ENCODE measurements around the gene CAVIN4.

DNA sequence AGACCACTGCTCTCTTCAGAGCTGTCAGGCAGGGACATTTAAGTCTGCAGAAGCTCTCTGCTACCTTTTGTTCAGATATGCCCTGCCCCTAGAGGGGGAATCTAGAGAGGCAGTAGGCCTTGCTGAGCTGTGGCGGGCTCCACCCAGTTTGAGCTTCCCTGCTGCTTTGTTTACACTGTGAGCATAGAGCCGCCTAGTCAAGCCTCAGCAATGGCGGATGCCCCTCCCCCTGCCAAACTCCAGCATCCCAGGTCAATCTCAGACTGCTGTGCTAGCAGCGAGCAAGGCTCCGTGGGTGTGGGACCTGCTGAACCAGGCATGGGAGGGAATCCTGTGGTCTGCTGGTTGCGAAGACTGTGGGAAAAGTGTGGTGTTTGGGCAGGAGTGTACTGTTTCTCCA, 59.9 kb downstream of the CAVIN4 start:
- TF ChIP-seq GATA2 (IDR thresholded peaks at IDR 0.05; ENCODE audit: low read depth, low read length) (no peak), GATA3 (IDR thresholded peaks at IDR 0.05; ENCODE audit: low read depth, low read length) (no peak)
